GM12878 (cell line): ENCODE results near the gene CPNE4. TPM values are rescaled to one million over a fixed set of nuclear protein-coding genes. Genes with fewer than 3 reads are reported as not detected.
A peak's percentile ranks its signal among the peaks of the same experiment; 100 is the strongest.

ENCODE experiments used
- ASH2L ChIP-seq: fragments of 300-600, 200-600 bp; sonication (generic); IDR thresholded peaks from 2 replicates; pipeline ENCODE4 v1.6.1; 2017; ENCODE audit warnings: low read depth, mild to moderate bottlenecking, borderline replicate concordance
- CBX3 ChIP-seq: fragments of 200-600 bp; sonication (generic); IDR thresholded peaks from 2 replicates; pipeline ENCODE4 v1.6.1; 2016; ENCODE audit warnings: low read depth, borderline replicate concordance
- EED ChIP-seq: sonication (generic); IDR thresholded peaks from 2 replicates; pipeline ENCODE4 v1.6.1; 2016; ENCODE audit warnings: antibody characterized with exemption, low read depth
- ETV6 ChIP-seq, 2 experiments: fragments of 450-650 bp in 1 of 2; IDR thresholded peaks in 1 of 2; conservative IDR thresholded peaks in 1 of 2; 2 replicates each; pipeline ENCODE4 v1.6.1; 2014; ENCODE audit warnings: antibody characterized with exemption in 1 of 2, borderline replicate concordance in 1 of 2, low read depth in 1 of 2, mild to moderate bottlenecking in 1 of 2, moderate library complexity in 1 of 2
- KLF5 ChIP-seq: fragments of 450-650 bp; IDR thresholded peaks from 2 replicates; pipeline ENCODE4 v1.6.1; 2014; ENCODE audit warnings: mild to moderate bottlenecking; ENCODE audit not compliant: partially characterized antibody
- MTA2 ChIP-seq: fragments of 450-650 bp; IDR thresholded peaks from 2 replicates; pipeline ENCODE4 v1.6.1; 2016; ENCODE audit warnings: low read depth, mild to moderate bottlenecking, moderate library complexity
- NFYA ChIP-seq: IDR thresholded peaks from 2 replicates; pipeline ENCODE4 v1.6.1; 2011; ENCODE audit warnings: low read depth, mild to moderate bottlenecking, low read length, improper control_type of control experiment, borderline replicate concordance
- NR2C2 ChIP-seq: IDR thresholded peaks from 2 replicates; pipeline ENCODE4 v1.6.1; 2011; ENCODE audit warnings: borderline replicate concordance, low read depth; ENCODE audit not compliant: control insufficient read depth, insufficient read length
- RAD21 ChIP-seq: IDR thresholded peaks from 2 replicates; pipeline ENCODE4 v1.6.1; 2011; ENCODE audit warnings: mild to moderate bottlenecking, low read depth, low read length, moderate library complexity; ENCODE audit not compliant: insufficient read depth
- RBBP5 ChIP-seq: fragments of 200-600 bp; sonication (generic); conservative IDR thresholded peaks from 2 replicates; pipeline ENCODE4 v1.6.1; 2016
- RELA ChIP-seq: fragments of 450-650 bp; IDR thresholded peaks from 2 replicates; pipeline ENCODE4 v1.8.0; 2014; ENCODE audit warnings: borderline replicate concordance; ENCODE audit not compliant: partially characterized antibody
- SPI1 ChIP-seq: IDR thresholded peaks from 2 replicates; pipeline ENCODE4 v1.6.1; 2011; ENCODE audit warnings: low read depth, mild to moderate bottlenecking, low read length, moderate library complexity, borderline replicate concordance; ENCODE audit not compliant: insufficient read depth
- SREBF1 ChIP-seq: IDR thresholded peaks from 2 replicates; pipeline ENCODE4 v1.6.1; 2012; ENCODE audit warnings: mild to moderate bottlenecking, low read length
- STAT3 ChIP-seq: IDR thresholded peaks from 2 replicates; pipeline ENCODE4 v1.6.1; 2011; ENCODE audit warnings: low read depth, low read length, improper control_type of control experiment
- TARDBP ChIP-seq: IDR thresholded peaks from 2 replicates; pipeline ENCODE4 v1.6.1; 2016; ENCODE audit warnings: borderline replicate concordance
- TCF3 ChIP-seq: IDR thresholded peaks from 2 replicates; pipeline ENCODE4 v1.6.1; 2012; ENCODE audit warnings: low read depth, mild to moderate bottlenecking, low read length, borderline replicate concordance; ENCODE audit not compliant: insufficient read depth
- TCF7 ChIP-seq: IDR thresholded peaks from 2 replicates; pipeline ENCODE4 v1.6.1; 2014; ENCODE audit warnings: antibody characterized with exemption, borderline replicate concordance
- polyA plus RNA-seq, 11 experiments: library from polyadenylated mRNA; depleted of rRNA in 4 of 11; unstranded in 6 of 11; stranded (reverse) in 5 of 11; fragments of >200 nt; fragmentation: Nextera tagmentation in 4 of 11; fragmentation: Illumina TruSeq in 1 of 11; extraction: Ambion mirVana in 4 of 11; extraction: Trizol in 1 of 11; gene quantifications; 1 replicate in 1 of 11; 2 replicates in 10 of 11; pipeline versions ENCODE4 v1.2.1 to v1.2.3, GENCODE V29; 2011 to 2016; ENCODE audit warnings: inconsistent platforms in 2 of 11, missing spikeins in 2 of 11, low read depth in 1 of 11
- total RNA-seq, 4 experiments: library from RNA; depleted of rRNA in 3 of 4; stranded (reverse); fragments of >200 nt in 3 of 4; fragmentation: Illumina TruSeq in 1 of 4; extraction: Trizol in 1 of 4; gene quantifications; 2 replicates each; pipeline versions ENCODE4 v1.2.1 to v1.2.3, GENCODE V29; 2013 to 2021
- TF ChIP-seq, protein P1 (sequence below): IDR thresholded peaks from 2 replicates; pipeline ENCODE4 v1.6.1; 2012; ENCODE audit warnings: improper control_type of control experiment, low read depth, low read length; ENCODE audit not compliant: insufficient replicate concordance
- TF ChIP-seq, protein P2 (sequence below): IDR thresholded peaks from 2 replicates; pipeline ENCODE4 v1.6.1; 2012; ENCODE audit warnings: low read depth, low read length, improper control_type of control experiment
- TF ChIP-seq, protein P3 (sequence below): IDR thresholded peaks from 2 replicates; pipeline ENCODE4 v1.6.1; 2012; ENCODE audit warnings: low read depth, low read length, improper control_type of control experiment
- TF ChIP-seq, protein P4 (sequence below): fragments of 450-650 bp; IDR thresholded peaks from 2 replicates; pipeline ENCODE4 v1.6.1; 2017; ENCODE audit warnings: low read depth, mild to moderate bottlenecking, moderate library complexity

Gene CPNE4
- total and polyA plus RNA-seq, 10 of the 15 experiments (the other 5 are each of a cell fraction or from before 2014, with no cell fraction given) = 0.17 to 1.9 (median 0.48) TPM; not detected in 1

DNA sequence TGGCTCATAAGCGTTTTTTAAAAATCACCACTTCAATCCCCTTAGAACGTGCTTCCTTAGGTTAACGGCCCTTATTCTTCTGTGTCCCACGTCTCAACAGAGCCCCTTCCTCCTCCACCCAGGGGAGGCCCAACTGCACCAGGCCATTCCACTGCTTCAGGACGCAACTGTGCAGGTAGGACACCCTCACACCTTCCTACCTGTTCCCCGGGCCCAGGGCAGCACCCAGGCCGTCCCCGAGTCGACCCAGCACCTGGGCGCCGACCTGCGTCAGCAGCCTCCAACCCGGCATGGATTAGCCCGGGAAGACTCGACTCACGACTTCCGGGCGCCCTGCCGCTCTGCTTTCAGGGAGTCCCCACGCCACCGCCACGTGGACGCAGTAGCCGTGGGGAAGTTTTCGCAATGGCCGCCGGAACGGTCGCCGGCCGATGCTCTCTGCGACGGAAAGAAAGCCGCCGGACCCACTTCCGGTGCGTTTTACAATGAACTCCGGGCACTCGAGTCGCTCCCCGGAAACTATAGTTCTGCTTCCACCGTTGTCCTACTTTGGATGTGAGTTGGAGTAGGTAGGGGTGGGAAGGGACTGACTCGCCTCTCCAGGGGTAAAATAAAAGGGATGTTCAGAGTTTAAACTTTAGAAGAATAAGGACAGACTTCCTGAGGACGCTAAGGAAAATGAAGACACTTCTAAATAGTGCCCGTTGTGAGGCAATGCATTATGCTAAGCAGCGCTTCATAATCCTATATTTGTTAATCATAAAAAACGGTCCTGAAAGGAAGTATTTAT is 532.1 kb downstream of the CPNE4 start, which contains the start of gene MRPL3 (continued):
- TF ChIP-seq, protein P1, sequence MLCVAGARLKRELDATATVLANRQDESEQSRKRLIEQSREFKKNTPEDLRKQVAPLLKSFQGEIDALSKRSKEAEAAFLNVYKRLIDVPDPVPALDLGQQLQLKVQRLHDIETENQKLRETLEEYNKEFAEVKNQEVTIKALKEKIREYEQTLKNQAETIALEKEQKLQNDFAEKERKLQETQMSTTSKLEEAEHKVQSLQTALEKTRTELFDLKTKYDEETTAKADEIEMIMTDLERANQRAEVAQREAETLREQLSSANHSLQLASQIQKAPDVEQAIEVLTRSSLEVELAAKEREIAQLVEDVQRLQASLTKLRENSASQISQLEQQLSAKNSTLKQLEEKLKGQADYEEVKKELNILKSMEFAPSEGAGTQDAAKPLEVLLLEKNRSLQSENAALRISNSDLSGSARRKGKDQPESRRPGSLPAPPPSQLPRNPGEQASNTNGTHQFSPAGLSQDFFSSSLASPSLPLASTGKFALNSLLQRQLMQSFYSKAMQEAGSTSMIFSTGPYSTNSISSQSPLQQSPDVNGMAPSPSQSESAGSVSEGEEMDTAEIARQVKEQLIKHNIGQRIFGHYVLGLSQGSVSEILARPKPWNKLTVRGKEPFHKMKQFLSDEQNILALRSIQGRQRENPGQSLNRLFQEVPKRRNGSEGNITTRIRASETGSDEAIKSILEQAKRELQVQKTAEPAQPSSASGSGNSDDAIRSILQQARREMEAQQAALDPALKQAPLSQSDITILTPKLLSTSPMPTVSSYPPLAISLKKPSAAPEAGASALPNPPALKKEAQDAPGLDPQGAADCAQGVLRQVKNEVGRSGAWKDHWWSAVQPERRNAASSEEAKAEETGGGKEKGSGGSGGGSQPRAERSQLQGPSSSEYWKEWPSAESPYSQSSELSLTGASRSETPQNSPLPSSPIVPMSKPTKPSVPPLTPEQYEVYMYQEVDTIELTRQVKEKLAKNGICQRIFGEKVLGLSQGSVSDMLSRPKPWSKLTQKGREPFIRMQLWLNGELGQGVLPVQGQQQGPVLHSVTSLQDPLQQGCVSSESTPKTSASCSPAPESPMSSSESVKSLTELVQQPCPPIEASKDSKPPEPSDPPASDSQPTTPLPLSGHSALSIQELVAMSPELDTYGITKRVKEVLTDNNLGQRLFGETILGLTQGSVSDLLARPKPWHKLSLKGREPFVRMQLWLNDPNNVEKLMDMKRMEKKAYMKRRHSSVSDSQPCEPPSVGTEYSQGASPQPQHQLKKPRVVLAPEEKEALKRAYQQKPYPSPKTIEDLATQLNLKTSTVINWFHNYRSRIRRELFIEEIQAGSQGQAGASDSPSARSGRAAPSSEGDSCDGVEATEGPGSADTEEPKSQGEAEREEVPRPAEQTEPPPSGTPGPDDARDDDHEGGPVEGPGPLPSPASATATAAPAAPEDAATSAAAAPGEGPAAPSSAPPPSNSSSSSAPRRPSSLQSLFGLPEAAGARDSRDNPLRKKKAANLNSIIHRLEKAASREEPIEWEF = no peak
- TF ChIP-seq, protein P2, sequence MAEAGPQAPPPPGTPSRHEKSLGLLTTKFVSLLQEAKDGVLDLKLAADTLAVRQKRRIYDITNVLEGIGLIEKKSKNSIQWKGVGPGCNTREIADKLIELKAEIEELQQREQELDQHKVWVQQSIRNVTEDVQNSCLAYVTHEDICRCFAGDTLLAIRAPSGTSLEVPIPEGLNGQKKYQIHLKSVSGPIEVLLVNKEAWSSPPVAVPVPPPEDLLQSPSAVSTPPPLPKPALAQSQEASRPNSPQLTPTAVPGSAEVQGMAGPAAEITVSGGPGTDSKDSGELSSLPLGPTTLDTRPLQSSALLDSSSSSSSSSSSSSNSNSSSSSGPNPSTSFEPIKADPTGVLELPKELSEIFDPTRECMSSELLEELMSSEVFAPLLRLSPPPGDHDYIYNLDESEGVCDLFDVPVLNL = no peak
- TF ChIP-seq STAT3 = no peak
- TF ChIP-seq TARDBP = peak; percentile 86
- TF ChIP-seq NR2C2 = no peak
- peak; percentile 94 for TF ChIP-seq KLF5
- TF ChIP-seq RAD21 = peak; percentile 17; the same call in 1 of the 2 replicates
- TF ChIP-seq CBX3 = no peak
- peak; percentile 48; the same call in 1 of the 2 replicates for TF ChIP-seq TCF3
- TF ChIP-seq SREBF1 = no peak
- TF ChIP-seq, protein P3, sequence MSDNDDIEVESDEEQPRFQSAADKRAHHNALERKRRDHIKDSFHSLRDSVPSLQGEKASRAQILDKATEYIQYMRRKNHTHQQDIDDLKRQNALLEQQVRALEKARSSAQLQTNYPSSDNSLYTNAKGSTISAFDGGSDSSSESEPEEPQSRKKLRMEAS = peak; percentile 100
- peak; percentile 52; the same call in 1 of the 2 replicates for TF ChIP-seq EED
- TF ChIP-seq RELA = peak; percentile 95
- 0 out of 2 replicates have a peak, but pooled peaks have one; percentile 8 for TF ChIP-seq SPI1
- no peak for TF ChIP-seq NFYA
- TF ChIP-seq MTA2 = peak; percentile 41; the same call in 1 of the 2 replicates
- TF ChIP-seq, protein P4, sequence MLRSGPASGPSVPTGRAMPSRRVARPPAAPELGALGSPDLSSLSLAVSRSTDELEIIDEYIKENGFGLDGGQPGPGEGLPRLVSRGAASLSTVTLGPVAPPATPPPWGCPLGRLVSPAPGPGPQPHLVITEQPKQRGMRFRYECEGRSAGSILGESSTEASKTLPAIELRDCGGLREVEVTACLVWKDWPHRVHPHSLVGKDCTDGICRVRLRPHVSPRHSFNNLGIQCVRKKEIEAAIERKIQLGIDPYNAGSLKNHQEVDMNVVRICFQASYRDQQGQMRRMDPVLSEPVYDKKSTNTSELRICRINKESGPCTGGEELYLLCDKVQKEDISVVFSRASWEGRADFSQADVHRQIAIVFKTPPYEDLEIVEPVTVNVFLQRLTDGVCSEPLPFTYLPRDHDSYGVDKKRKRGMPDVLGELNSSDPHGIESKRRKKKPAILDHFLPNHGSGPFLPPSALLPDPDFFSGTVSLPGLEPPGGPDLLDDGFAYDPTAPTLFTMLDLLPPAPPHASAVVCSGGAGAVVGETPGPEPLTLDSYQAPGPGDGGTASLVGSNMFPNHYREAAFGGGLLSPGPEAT = peak; percentile 94
- peak; percentile 62; the same call in 1 of the 2 replicates for TF ChIP-seq ASH2L
- TF ChIP-seq ETV6 (conservative IDR thresholded peaks at IDR 0.05 in 1 of 2, IDR thresholded peaks at IDR 0.05 in 1 of 2; ENCODE audit: borderline replicate concordance in 1 of 2, low read depth in 1 of 2) = peak in 1 of 2 experiments; percentile 47; a peak in 1 of 4 replicates
- TF ChIP-seq RBBP5 = no peak; the same call in 1 of the 2 replicates
- peak; percentile 75; the same call in 1 of the 2 replicates for TF ChIP-seq TCF7
